GDM1 (cell line): ENCODE data around the gene PATE4.
A peak's percentile ranks its signal among the peaks of the same experiment; 100 is the strongest.
"Not testable (repeated sequence)": the region's sequence is repeated elsewhere in the genome, so short reads cannot be mapped to it uniquely, and the experiment has no call there.

Experiments used
- DNase-seq: peaks from one replicate; lab custom pipeline; 2025; lab: John Stamatoyannopoulos, UW

The PATE4 gene

DNA sequence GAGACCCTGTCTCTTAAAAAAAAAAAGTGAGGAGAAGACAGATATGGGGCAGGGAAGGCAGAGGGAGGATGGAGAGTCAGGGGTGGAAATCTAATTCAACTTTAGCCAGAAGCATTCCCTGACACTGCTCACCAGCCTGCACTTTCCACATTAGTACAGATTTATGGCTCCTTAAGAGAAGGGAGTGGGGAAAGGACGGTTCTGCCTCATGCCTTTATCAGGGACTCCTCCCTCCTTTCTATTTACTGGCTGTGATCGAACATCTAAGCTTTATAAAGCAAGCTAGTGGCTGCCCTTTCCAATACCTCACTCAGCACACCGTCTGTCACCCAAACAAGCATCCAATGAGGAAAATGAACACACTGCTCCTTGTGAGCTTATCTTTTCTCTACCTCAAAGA lies at the start of gene PATE4:
PATE4 (plus strand) TSS at position 301 of the 400 bp plus-strand sequence; CDS start at position 345, 44 bp downstream.
- DNase-seq, result no peak

- DNase-seq, result no peak
Observed at GRCh38 chr11:125784678-125785077, 48.4 kb upstream of the PATE4 start.

DNA sequence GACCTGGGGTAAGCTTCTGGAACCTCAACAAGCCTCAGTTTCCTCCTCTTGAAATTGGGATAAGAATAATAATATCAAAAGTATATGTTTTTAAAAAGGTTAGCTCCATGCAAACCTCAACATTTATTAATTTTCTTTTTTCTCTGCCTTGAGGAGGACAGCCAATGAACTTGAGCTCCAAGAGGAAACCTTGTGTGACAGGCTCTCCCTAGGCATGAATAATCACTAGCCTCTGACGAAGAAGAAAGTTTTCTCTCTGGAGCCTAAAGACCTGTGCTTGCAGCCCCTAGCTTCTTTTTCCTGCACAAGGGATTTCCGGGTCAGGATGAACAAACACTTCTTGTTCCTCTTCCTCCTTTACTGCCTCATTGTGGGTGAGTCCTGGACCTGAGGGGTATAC lies 45.3 kb upstream of the PATE4 start, which contains the start of gene PATE3:
PATE3 (plus strand) TSS at position 301 of the 400 bp plus-strand sequence; CDS start at position 326, 25 bp downstream.
- no peak for DNase-seq

- DNase-seq, result no peak
Observed at GRCh38 chr11:125790825-125791224, 42.3 kb upstream of the PATE4 start.

DNA sequence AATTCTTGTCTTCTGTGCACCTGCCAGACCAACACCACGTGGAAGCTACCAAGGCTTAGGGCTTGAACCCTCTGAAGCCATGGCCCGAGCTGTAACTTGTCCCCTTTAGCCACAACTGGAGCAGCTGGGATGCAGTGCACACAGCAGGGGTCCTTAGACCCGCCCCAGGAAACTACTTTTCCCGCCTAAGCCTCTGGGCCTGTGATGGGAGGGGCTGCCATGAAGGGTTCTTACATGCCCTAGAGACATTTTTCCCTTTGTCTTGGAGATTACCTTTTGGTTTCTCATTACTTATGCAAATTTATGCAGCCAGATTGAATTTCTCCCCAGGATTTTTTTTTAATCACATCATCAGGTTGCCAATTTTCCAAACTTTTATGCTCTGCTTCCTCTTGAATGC lies 35.5 kb upstream of the PATE4 start:
- DNase-seq, result no peak

GRCh38 chr11:125799808-125800207 lies 33.3 kb upstream of the PATE4 start:
- no peak for DNase-seq

GRCh38 chr11:125802387-125802786 lies 30.7 kb upstream of the PATE4 start:
- no peak for DNase-seq

- no peak for DNase-seq
Observed at GRCh38 chr11:125807909-125808308, 25.2 kb upstream of the PATE4 start.

DNA sequence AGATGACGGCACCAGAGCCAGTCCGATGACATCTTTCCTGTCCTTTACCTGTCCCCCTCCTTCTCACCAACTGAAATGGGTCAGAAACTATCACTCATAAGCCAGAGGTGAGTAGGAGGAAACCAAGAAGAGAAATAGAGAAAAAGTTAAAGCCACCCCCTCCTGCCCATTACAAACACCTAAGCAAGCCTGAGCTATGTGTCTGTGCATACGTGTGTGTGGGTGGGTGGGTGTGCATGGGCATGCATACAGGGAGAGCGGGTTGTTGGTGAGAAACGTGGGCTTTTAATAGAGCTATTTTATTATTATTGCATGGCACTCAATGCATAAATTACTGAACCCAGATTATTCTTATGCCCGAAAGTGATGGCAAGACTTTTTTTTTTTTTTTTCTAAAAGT lies 2.6 kb downstream of the PATE4 start:
- DNase-seq, result no peak

DNA sequence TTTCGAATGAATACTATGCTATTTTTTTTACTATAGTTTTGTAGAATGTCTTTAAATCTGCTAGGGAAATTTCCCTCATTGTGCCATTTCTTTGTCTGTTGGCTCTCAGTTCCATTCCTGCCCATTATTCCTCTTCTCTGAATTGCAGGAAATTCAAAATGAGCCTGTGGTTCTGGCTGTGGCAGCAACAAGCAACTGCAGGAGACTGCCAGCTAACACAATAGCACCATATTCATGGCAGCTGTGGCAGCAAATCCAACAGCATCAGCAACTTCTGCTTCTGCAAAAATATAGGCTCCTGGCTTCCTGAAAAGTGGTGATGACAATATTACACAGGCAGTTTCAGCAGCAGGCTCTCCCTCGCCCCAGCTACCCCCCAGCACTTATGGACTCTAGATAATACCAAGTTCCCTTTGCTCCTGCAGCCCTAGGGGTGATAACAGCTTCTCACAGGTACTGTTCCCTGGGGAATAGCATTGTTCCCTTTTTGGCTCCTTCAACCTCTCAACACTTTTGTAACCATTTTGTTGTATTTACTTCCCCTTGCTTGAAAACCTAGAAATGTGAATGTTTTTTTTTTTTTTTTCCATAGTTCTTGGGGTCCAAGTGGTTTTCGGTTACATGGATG lies 9.3 kb downstream of the PATE4 start:
- DNase-seq, result no peak

DNA sequence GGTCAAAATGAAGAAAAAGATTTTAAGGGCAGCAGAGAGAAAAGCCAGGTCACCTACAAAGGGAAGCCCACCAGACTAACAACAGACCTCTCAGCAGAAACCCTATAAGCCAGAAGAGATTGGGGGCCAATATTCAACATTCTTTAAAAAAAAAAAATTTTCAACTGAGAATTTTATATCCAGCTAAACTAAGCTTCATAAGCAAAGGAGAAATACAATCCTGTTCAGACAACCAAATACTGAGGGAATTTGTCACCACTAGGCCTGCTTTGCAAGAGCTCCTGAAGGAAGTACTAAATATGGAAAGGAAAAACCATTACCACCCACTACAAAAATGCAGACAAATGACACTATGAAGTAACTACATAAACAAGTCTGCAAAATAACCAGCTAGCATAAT lies 13.1 kb downstream of the PATE4 start:
- DNase-seq, result no peak

GRCh38 chr11:125857670-125858069 lies 24.6 kb downstream of the PATE4 start:
- DNase-seq, result not testable (repeated sequence)

GRCh38 chr11:125862786-125863185 lies 29.7 kb downstream of the PATE4 start:
- DNase-seq, result not testable (repeated sequence)

GRCh38 chr11:125865354-125865753 lies 32.2 kb downstream of the PATE4 start:
- not testable (repeated sequence) for DNase-seq

DNA sequence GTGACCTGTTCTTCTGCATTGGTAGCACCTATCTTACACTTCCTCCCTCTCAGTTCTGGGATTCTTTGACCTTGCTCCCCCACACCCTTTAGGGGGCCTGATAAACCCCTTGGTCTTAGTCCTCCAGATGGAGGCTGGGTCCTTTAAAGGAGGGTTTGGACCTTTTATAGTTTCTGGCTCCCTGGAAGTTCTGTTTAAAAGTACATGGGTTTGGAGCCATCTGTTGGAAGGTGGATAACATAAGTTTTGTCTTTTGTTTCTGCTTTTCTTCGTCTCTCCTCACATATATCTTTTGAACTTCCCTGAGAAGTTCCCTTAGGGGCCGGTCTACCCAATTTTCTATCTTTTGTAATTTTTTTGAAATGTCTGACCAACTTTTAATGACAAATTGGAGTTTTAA lies 36.4 kb downstream of the PATE4 start:
- DNase-seq, result no peak

- DNase-seq, result no peak
Observed at GRCh38 chr11:125871391-125872137, 38.4 kb downstream of the PATE4 start.

DNA sequence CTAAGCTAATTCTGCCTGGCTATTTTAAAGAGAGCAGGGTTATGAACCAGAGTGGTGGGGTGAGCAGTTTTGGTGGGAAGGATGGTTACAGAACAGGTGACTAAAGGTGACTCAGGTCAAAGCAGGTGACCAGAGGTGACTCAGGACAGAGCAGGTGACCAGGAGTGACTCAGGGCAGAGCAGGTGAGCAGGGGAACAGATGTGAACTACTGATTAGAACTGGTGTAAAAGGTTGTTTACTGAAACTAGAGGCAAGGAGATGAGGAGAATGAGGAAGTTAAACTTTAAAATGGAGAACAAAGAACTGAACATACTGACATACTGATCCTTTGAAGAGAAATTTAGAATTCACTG lies 39.0 kb downstream of the PATE4 start:
- no peak for DNase-seq

DNA sequence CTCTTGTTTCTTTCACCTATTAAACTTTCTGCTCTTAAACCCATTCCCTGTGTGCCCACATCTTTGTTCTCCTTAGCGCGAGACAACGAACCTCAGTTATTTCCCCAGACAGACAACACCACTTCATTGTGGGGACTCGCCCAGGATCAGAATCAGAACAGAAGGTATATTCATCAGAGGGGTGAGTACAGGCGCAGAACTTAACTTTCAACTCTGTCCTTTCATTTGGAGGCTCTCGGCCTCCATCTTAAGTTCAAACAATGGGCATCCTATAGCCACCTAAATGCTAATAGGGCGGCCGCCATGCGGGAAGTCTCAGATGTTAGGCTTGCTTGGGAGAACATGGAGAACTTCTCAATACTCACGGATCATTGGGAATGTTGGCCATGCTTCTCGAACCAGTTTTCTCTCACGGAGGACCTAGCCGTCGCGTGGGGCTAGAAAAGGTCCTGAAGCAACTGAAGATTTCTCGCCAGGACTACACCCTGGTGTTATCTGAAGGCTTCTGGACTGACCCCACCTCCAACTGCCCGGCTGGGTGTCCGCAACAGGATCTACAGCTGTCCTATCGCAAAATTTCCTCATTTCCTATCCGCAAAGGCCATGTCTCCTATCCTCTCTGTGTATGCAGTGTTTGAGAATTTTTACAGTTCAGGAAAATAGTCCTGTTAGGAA lies 40.9 kb downstream of the PATE4 start:
- no peak for DNase-seq

GRCh38 chr11:125874556-125875124 lies 41.5 kb downstream of the PATE4 start:
- peak; percentile 26 for DNase-seq

GRCh38 chr11:125881291-125881690 lies 48.2 kb downstream of the PATE4 start:
- no peak for DNase-seq

DNA sequence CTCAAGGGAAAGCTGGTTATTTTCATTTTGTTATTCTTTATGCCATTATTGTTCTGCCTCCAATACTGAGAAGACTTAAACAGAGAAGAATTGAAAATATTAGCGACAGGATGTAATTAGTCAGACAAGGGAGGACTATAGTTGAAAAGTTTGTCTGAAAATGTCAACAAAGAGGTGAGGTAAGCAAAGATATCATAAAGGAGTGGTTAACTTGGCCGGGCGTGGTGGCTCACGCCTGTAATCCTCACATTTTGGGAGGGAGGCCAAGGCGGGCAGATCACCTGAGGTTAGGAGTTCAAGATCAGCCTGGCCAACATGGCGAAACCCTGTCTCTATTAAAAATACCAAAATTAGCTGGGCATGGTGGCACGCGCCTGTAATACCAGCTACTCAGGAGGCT lies 50.3 kb downstream of the PATE4 start:
- DNase-seq, result no peak

- no peak for DNase-seq
Observed at GRCh38 chr11:125886997-125887372, 53.9 kb downstream of the PATE4 start.
